GM10266 (cell line): ENCODE results near the gene GRIK4.
"Not testable (repeated sequence)": the region's sequence is repeated elsewhere in the genome, so short reads cannot be mapped to it uniquely, and the experiment has no call there.

ENCODE experiments used
- DNase-seq: peaks from one replicate; pipeline ENCODE4 v3.0.0; 2012; ENCODE audit errors: extremely low spot score
- CTCF ChIP-seq: IDR thresholded peaks from 2 replicates; pipeline ENCODE4 v1.5.1; 2012; ENCODE audit warnings: mild to moderate bottlenecking, low read depth; ENCODE audit not compliant: control insufficient read depth, insufficient read depth; ENCODE audit errors: missing control alignments

The GRIK4 gene

GRCh38 chr11:120784566-120785251 lies 273.2 kb downstream of the GRIK4 start:
- TF ChIP-seq CTCF: no peak
- no peak for DNase-seq

- TF ChIP-seq CTCF: no peak
- no peak for DNase-seq
These were observed 274.0 kb downstream of the GRIK4 start for GRCh38 chr11:120785576-120785975.

- DNase-seq: no peak
- no peak for TF ChIP-seq CTCF
These were observed 274.7 kb downstream of the GRIK4 start for GRCh38 chr11:120786206-120786735.

- DNase-seq: not testable (repeated sequence)
These were observed 275.7 kb downstream of the GRIK4 start for GRCh38 chr11:120787224-120787623.

- no peak for TF ChIP-seq CTCF
- no peak for DNase-seq
These were observed 277.8 kb downstream of the GRIK4 start for GRCh38 chr11:120789391-120789790.

GRCh38 chr11:120792306-120792705 lies 280.8 kb downstream of the GRIK4 start:
- TF ChIP-seq CTCF: no peak
- no peak for DNase-seq

GRCh38 chr11:120793150-120793549 lies 281.6 kb downstream of the GRIK4 start:
- TF ChIP-seq CTCF: no peak
- no peak for DNase-seq
